GM12878 (cell line): ENCODE measurements around the gene RAD18. TPM values are rescaled to one million over a fixed set of nuclear protein-coding genes. Genes with fewer than 3 reads are reported as not detected.

Source experiments
- ATAC-seq: fragments of 200-7000 bp; cut with Tn5 transposase; 3 replicates; pipeline ENCODE4 v1.9.1; 2020; ENCODE audit warnings: mild to moderate bottlenecking, moderate library complexity
- BruUV-seq: library from RNA; stranded (reverse); fragments of 400-500 nt; replicated peaks from 2 replicates; lab custom pipeline; 2021; lab: Mats Ljungman, UMichigan
- CTCF ChIA-PET: fragments of 300-600 bp; sonication (Branson Sonifier 250); formaldehyde crosslinking; extraction: SDS; loops from one replicate; lab custom pipeline; 2021; ENCODE audit warnings: inconsistent platforms; lab: Yijun Ruan, JAX
- POLR2A ChIA-PET: fragments of 350-600 bp; formaldehyde crosslinking; extraction: SDS; loops from one replicate; lab custom pipeline; 2021; ENCODE audit warnings: inconsistent platforms; lab: Charles Lee
- RAD21 ChIA-PET: fragments of 300-600 bp; sonication (Branson Sonifier 250); formaldehyde crosslinking; loops from one replicate; lab custom pipeline; 2023; ENCODE audit warnings: antibody characterized with exemption; ENCODE audit not compliant: unreplicated experiment; lab: Charles Lee
- SMC1A ChIA-PET: fragments of 300-600 bp; sonication (Branson Sonifier 250); formaldehyde crosslinking; loops from one replicate; lab custom pipeline; 2023; ENCODE audit not compliant: unreplicated experiment, uncharacterized antibody; lab: Charles Lee
- DNase-seq: peaks from one replicate; pipeline ENCODE4 v3.0.0-alpha.2; 2011; ENCODE audit warnings: low read depth, low spot score
- FAIRE-seq: peaks from 3 replicates; lab custom pipeline; 2011; peaks lifted over from hg19 to GRCh38; lab: Jason Lieb, UNC
- H2AFZ ChIP-seq: 2 replicates; pipeline ENCODE4 v1.6.0; 2011; ENCODE audit warnings: low read depth, low read length, control low read depth; ENCODE audit not compliant: control insufficient read depth
- H3K27ac ChIP-seq: 2 replicates; pipeline ENCODE4 v1.5.1; 2011; ENCODE audit warnings: control low read depth; ENCODE audit not compliant: control insufficient read depth, insufficient read depth
- H3K27me3 ChIP-seq, 2 experiments: replicated peaks in 1 of 2; 2 replicates each; pipeline versions ENCODE4 v1.6.0 to v1.6.1; 2011; ENCODE audit warnings: low read length in 1 of 2; ENCODE audit not compliant: control insufficient read depth in 2 of 2, insufficient read depth in 2 of 2
- H3K36me3 ChIP-seq, 2 experiments: 2 replicates each; pipeline ENCODE4 v1.5.1; 2011; ENCODE audit warnings: low read length in 1 of 2; ENCODE audit not compliant: control insufficient read depth in 2 of 2, insufficient read depth in 2 of 2
- H3K4me1 ChIP-seq: 2 replicates; pipeline ENCODE4 v1.6.1; 2011; ENCODE audit warnings: mild to moderate bottlenecking, low read length, moderate library complexity, mixed read lengths; ENCODE audit not compliant: control insufficient read depth, insufficient read depth
- H3K4me2 ChIP-seq: 2 replicates; pipeline ENCODE4 v1.6.0; 2011; ENCODE audit warnings: control low read depth; ENCODE audit not compliant: control insufficient read depth, insufficient read depth
- H3K4me3 ChIP-seq: fragments of 200-600 bp; sonication (generic); 2 replicates; pipeline ENCODE4 v1.5.1; 2016
- H3K79me2 ChIP-seq: 2 replicates; pipeline ENCODE4 v1.6.0; 2011; ENCODE audit warnings: low read length; ENCODE audit not compliant: control insufficient read depth, insufficient read depth
- H3K9ac ChIP-seq: 2 replicates; pipeline ENCODE4 v1.8.0; 2011; ENCODE audit warnings: low read length, control low read depth, mixed read lengths; ENCODE audit not compliant: control insufficient read depth, insufficient read depth
- H3K9me3 ChIP-seq: replicated peaks from 3 replicates; pipeline ENCODE4 v1.5.1; 2011; ENCODE audit warnings: mild to moderate bottlenecking, low read length; ENCODE audit not compliant: control insufficient read depth, insufficient read depth
- H4K20me1 ChIP-seq: 2 replicates; pipeline ENCODE4 v1.6.0; 2011; ENCODE audit not compliant: control insufficient read depth, insufficient read depth
- ATF2 ChIP-seq: IDR thresholded peaks from 2 replicates; pipeline ENCODE4 v1.6.1; 2012; ENCODE audit warnings: low read length, inconsistent platforms
- BCL3 ChIP-seq: IDR thresholded peaks from 2 replicates; pipeline ENCODE4 v1.6.1; 2011; ENCODE audit warnings: borderline replicate concordance, low read depth, mild to moderate bottlenecking, moderate library complexity, low read length; ENCODE audit not compliant: insufficient read depth, poor library complexity, severe bottlenecking
- CHD4 ChIP-seq: fragments of 200-600 bp; sonication (generic); IDR thresholded peaks from 2 replicates; pipeline ENCODE4 v1.6.1; 2016; ENCODE audit warnings: mild to moderate bottlenecking
- CREB1 ChIP-seq: IDR thresholded peaks from 2 replicates; pipeline ENCODE4 v1.6.1; 2012; ENCODE audit warnings: low read depth, mild to moderate bottlenecking, inconsistent platforms
- IKZF1 ChIP-seq: fragments of 450-650 bp; conservative IDR thresholded peaks from 2 replicates; pipeline ENCODE4 v1.6.1; 2017; ENCODE audit warnings: antibody characterized with exemption, mild to moderate bottlenecking
- MTA2 ChIP-seq: fragments of 450-650 bp; IDR thresholded peaks from 2 replicates; pipeline ENCODE4 v1.6.1; 2016; ENCODE audit warnings: low read depth, mild to moderate bottlenecking, moderate library complexity
- NFXL1 ChIP-seq: fragments of 450-650 bp; IDR thresholded peaks from 2 replicates; pipeline ENCODE4 v1.6.1; 2017; ENCODE audit warnings: antibody characterized with exemption, mild to moderate bottlenecking, borderline replicate concordance
- PKNOX1 ChIP-seq: fragments of 450-650 bp; IDR thresholded peaks from 2 replicates; pipeline ENCODE4 v1.6.1; 2016; ENCODE audit warnings: mild to moderate bottlenecking
- POLR2A ChIP-seq: IDR thresholded peaks from 2 replicates; pipeline ENCODE4 v1.6.1; 2011; ENCODE audit warnings: low read depth, mild to moderate bottlenecking, low read length
- POLR2AphosphoS2 ChIP-seq: IDR thresholded peaks from 2 replicates; pipeline ENCODE4 v1.6.1; 2011; ENCODE audit warnings: low read depth, mild to moderate bottlenecking, low read length, improper control_type of control experiment, moderate library complexity
- SPI1 ChIP-seq: IDR thresholded peaks from 2 replicates; pipeline ENCODE4 v1.6.1; 2011; ENCODE audit warnings: low read depth, mild to moderate bottlenecking, low read length, moderate library complexity, borderline replicate concordance; ENCODE audit not compliant: insufficient read depth
- SRF ChIP-seq, 2 experiments: IDR thresholded peaks; 2 replicates each; pipeline ENCODE4 v1.6.1; 2011; ENCODE audit warnings: low read depth in 2 of 2, low read length in 2 of 2, mild to moderate bottlenecking in 1 of 2, moderate library complexity in 1 of 2
- ZBTB40 ChIP-seq: fragments of 450-650 bp; IDR thresholded peaks from 2 replicates; pipeline ENCODE4 v1.6.1; 2016; ENCODE audit warnings: mild to moderate bottlenecking, moderate library complexity, borderline replicate concordance
- WGBS: methylation state at CpG from one replicate; pipeline ENCODE4 v1.1.6; 2016; ENCODE audit warnings: low lambda C conversion rate; ENCODE audit not compliant: insufficient replicate concordance, insufficient coverage; ENCODE audit errors: missing lambda C conversion rate; 5-methylcytosine and 5-hydroxymethylcytosine counted together
- in situ Hi-C: fragments of 300-500 bp; cut with MboI; formaldehyde crosslinking; loops from 9 replicates; pipeline ENCODE4 v1.14.3; 2018; ENCODE audit warnings: mixed read lengths
- intact Hi-C: fragments of 100-400 bp; cut with micrococcal nuclease; formaldehyde crosslinking; loops from one replicate; pipeline ENCODE4 v1.14.2; 2022; ENCODE audit not compliant: unreplicated experiment
- polyA plus RNA-seq, 11 experiments: library from polyadenylated mRNA; depleted of rRNA in 4 of 11; unstranded in 6 of 11; stranded (reverse) in 5 of 11; fragments of >200 nt; fragmentation: Nextera tagmentation in 4 of 11; fragmentation: Illumina TruSeq in 1 of 11; extraction: Ambion mirVana in 4 of 11; extraction: Trizol in 1 of 11; gene quantifications; 1 replicate in 1 of 11; 2 replicates in 10 of 11; pipeline versions ENCODE4 v1.2.1 to v1.2.3, GENCODE V29; 2011 to 2016; ENCODE audit warnings: inconsistent platforms in 2 of 11, missing spikeins in 2 of 11, low read depth in 1 of 11
- total RNA-seq, 4 experiments: library from RNA; depleted of rRNA in 3 of 4; stranded (reverse); fragments of >200 nt in 3 of 4; fragmentation: Illumina TruSeq in 1 of 4; extraction: Trizol in 1 of 4; gene quantifications; 2 replicates each; pipeline versions ENCODE4 v1.2.1 to v1.2.3, GENCODE V29; 2013 to 2021

Gene RAD18
- total and polyA plus RNA-seq, 10 of the 15 experiments (the other 5 are each of a cell fraction or from before 2014, with no cell fraction given) = 8.7 to 38.6 (median 19.2) TPM

- ChIA-PET SMC1A (interaction anchor here (1.6 kb wide), 1 partner anchor 12 kb away, joined by 3 read pairs; no protein-coding TSS in a partner anchor), CTCF (interaction anchor here (1.3 kb wide), 1 partner anchor 95 kb away, joined by 3 read pairs; the partner anchor contains the start of gene OXTR)
- H3K4me2 ChIP-seq = no peak overlapping the region
- TF ChIP-seq ZBTB40 (no peak), POLR2AphosphoS2 (no peak), BCL3 (no peak), NFXL1 (no peak), MTA2 (peak; percentile 59), SPI1 (peak; percentile 88), IKZF1 (peak; percentile 51), CHD4 (no peak), CREB1 (no peak), ATF2 (no peak), PKNOX1 (peak; percentile 76), POLR2A (no peak), SRF (IDR thresholded peaks at IDR 0.05; ENCODE audit: low read depth in 2 of 2, low read length in 2 of 2) (no peak)
Measured at GRCh38 chr3:8864402-8865350, 98.6 kb downstream of the RAD18 start.

More at GRCh38 chr3:8864402-8865350, 98.6 kb downstream of the RAD18 start:
- peak; percentile 59 for ATAC-seq
- no peak for FAIRE-seq
- no peaks in the 10 kb centered on the region for H3K36me3 ChIP-seq
- ChIA-PET POLR2A (no interaction called here), RAD21 (no interaction called here)
- 81% methylated on average over 16 of the region's 16 CpGs for WGBS
- H3K79me2 ChIP-seq = no peaks in the 10 kb centered on the region
- intact Hi-C loops = no loop called here
- no peak overlapping the region for H3K27ac ChIP-seq
- no peaks in the 10 kb centered on the region for H3K9me3 ChIP-seq
- no peak overlapping the region for H2AFZ ChIP-seq
- H3K9ac ChIP-seq = no peak overlapping the region
- no TSS peak for BruUV-seq
- in situ Hi-C loops = no loop called here
- no peak overlapping the region for H3K4me3 ChIP-seq
- DNase-seq = no peak
- no peaks in the 10 kb centered on the region for H3K4me1 ChIP-seq
- no peaks in the 10 kb centered on the region for H3K27me3 ChIP-seq
- no peaks in the 10 kb centered on the region for H4K20me1 ChIP-seq
